Neuronal stem cell (in vitro differentiated cells): ENCODE results near the gene FCHSD2.

ENCODE experiments used
- DNase-seq: peaks from one replicate; pipeline ENCODE4 v3.0.0-alpha.2; 2013; ENCODE audit warnings: low spot score
- H2AFZ ChIP-seq: one replicate; pipeline ENCODE4 v1.6.1; 2013; ENCODE audit warnings: mild to moderate bottlenecking, low read length, inconsistent platforms
- H2AK5ac ChIP-seq: 2 replicates; pipeline ENCODE4 v1.6.1; 2013; ENCODE audit warnings: low read depth, mild to moderate bottlenecking, inconsistent platforms, low read length, moderate library complexity, mixed read lengths
- H2BK120ac ChIP-seq: 2 replicates; pipeline ENCODE4 v1.6.1; 2013; ENCODE audit warnings: low read depth, mild to moderate bottlenecking, inconsistent platforms, low read length, moderate library complexity, mixed read lengths
- H2BK12ac ChIP-seq: one replicate; pipeline ENCODE4 v1.6.1; 2013; ENCODE audit warnings: low read length, inconsistent platforms
- H2BK15ac ChIP-seq: 2 replicates; pipeline ENCODE4 v1.6.1; 2013; ENCODE audit warnings: mild to moderate bottlenecking, low read length, inconsistent platforms, mixed read lengths
- H2BK5ac ChIP-seq: one replicate; pipeline ENCODE4 v1.6.1; 2013; ENCODE audit warnings: inconsistent platforms, mild to moderate bottlenecking, low read length, moderate library complexity
- H3K14ac ChIP-seq: one replicate; pipeline ENCODE4 v1.6.1; 2013; ENCODE audit warnings: low read length, inconsistent platforms
- H3K18ac ChIP-seq: 2 replicates; pipeline ENCODE4 v1.6.1; 2013; ENCODE audit warnings: low read length, inconsistent platforms
- H3K23ac ChIP-seq: 2 replicates; pipeline ENCODE4 v1.6.1; 2013; ENCODE audit warnings: low read depth, mild to moderate bottlenecking, mixed read lengths, low read length, inconsistent platforms; ENCODE audit not compliant: poor library complexity
- H3K27ac ChIP-seq: replicated peaks from 3 replicates; pipeline ENCODE4 v1.5.1; 2013; ENCODE audit warnings: low read length, inconsistent platforms
- H3K27me3 ChIP-seq, 3 experiments: 2 replicates each; pipeline ENCODE4 v1.6.1; 2013; ENCODE audit warnings: low read length in 3 of 3, mild to moderate bottlenecking in 2 of 3, inconsistent platforms in 1 of 3, low read depth in 1 of 3, mixed read lengths in 1 of 3, moderate library complexity in 1 of 3; ENCODE audit not compliant: control insufficient read depth in 3 of 3, insufficient read depth in 3 of 3
- H3K36me3 ChIP-seq, 2 donors: replicated peaks in 1 of 2; 2 replicates each; pipeline ENCODE4 v1.6.1; 2013; ENCODE audit warnings: low read length in 2 of 2; ENCODE audit not compliant: control insufficient read depth in 2 of 2, insufficient read depth in 2 of 2
- H3K4ac ChIP-seq: 2 replicates; pipeline ENCODE4 v1.6.1; 2013; ENCODE audit warnings: inconsistent platforms, mild to moderate bottlenecking, low read length, moderate library complexity
- H3K4me1 ChIP-seq, 2 donors: 1 replicate in 1 of 2; 2 replicates in 1 of 2; pipeline ENCODE4 v1.6.1; 2013; ENCODE audit warnings: low read length in 2 of 2, low read depth in 1 of 2; ENCODE audit not compliant: control insufficient read depth in 2 of 2, insufficient read depth in 1 of 2
- H3K4me2 ChIP-seq: one replicate; pipeline ENCODE4 v1.6.1; 2013; ENCODE audit warnings: mild to moderate bottlenecking, low read length, inconsistent platforms; ENCODE audit not compliant: insufficient read depth, poor library complexity, severe bottlenecking
- H3K4me3 ChIP-seq, 2 donors: 2 replicates each; pipeline ENCODE4 v1.5.1; 2013; ENCODE audit warnings: low read length in 2 of 2, mild to moderate bottlenecking in 2 of 2, inconsistent platforms in 1 of 2, moderate library complexity in 1 of 2
- H3K79me1 ChIP-seq: one replicate; pipeline ENCODE4 v1.6.1; 2013; ENCODE audit warnings: low read depth, mild to moderate bottlenecking, inconsistent platforms, low read length, moderate library complexity
- H3K9ac ChIP-seq: one replicate; pipeline ENCODE4 v1.6.1; 2013; ENCODE audit warnings: mild to moderate bottlenecking, low read depth, low read length, inconsistent platforms; ENCODE audit not compliant: poor library complexity
- H3K9me3 ChIP-seq, 2 donors: replicated peaks in 1 of 2; 2 replicates each; pipeline versions ENCODE3 to v1.6.1; 2013; ENCODE audit warnings: low read length in 2 of 2, mild to moderate bottlenecking in 2 of 2, inconsistent platforms in 1 of 2, low read depth in 1 of 2, mixed read lengths in 1 of 2, moderate library complexity in 1 of 2; ENCODE audit not compliant: control insufficient read depth in 2 of 2, insufficient read depth in 1 of 2
- H4K8ac ChIP-seq: one replicate; pipeline ENCODE4 v1.6.1; 2013; ENCODE audit warnings: low read depth, mild to moderate bottlenecking, inconsistent platforms, low read length, moderate library complexity
- H4K91ac ChIP-seq: one replicate; pipeline ENCODE4 v1.6.1; 2013; ENCODE audit warnings: low read length, low read depth, mild to moderate bottlenecking, inconsistent platforms; ENCODE audit not compliant: poor library complexity
- WGBS, 2 donors: extraction: QIAGEN DNeasy Blood & Tissue Kit; methylation state at CpG; one replicate each; pipeline ENCODE4 v1.1.7; 2013; ENCODE audit warnings: missing lambda C conversion rate in 2 of 2, mixed read lengths in 1 of 2; ENCODE audit not compliant: insufficient read length in 2 of 2, insufficient replicate concordance in 1 of 2; ENCODE audit errors: extremely low coverage in 2 of 2; 5-methylcytosine and 5-hydroxymethylcytosine counted together

The FCHSD2 gene

GRCh38 chr11:72925656-72926055 lies 216.5 kb downstream of the FCHSD2 start:
- Histone ChIP-seq H3K18ac (peak overlapping the region; percentile 7), H2BK120ac (no peak overlapping the region), H3K4me3 (no peak overlapping the region), H3K14ac (peak overlapping the region; percentile 39), H2BK12ac (no peak overlapping the region), H3K27me3 (no peaks in the 10 kb centered on the region), H3K23ac (peak overlapping the region; percentile 55), H3K4ac (no peak overlapping the region), H3K36me3 (peaks cover 0 to 2% of the 10 kb centered on the region in 2 donors), H3K27ac (no peak overlapping the region), H4K91ac (no peak overlapping the region), H2BK5ac (peak overlapping the region; percentile 39), H3K4me2 (no peak overlapping the region), H3K79me1 (no peaks in the 10 kb centered on the region), H3K9ac (no peak overlapping the region), H3K4me1 (no peaks in the 10 kb centered on the region), H2AFZ (no peak overlapping the region), H4K8ac (no peak overlapping the region), H2BK15ac (no peak overlapping the region), H3K9me3 (no peaks in the 10 kb centered on the region), H2AK5ac (peak overlapping the region; percentile 46)
- DNase-seq = no peak
- WGBS, 2 donors = no CpG with 5 or more reads among the region's 9 CpGs

- Histone ChIP-seq H3K9me3 (no peaks in the 10 kb centered on the region), H3K14ac (no peak overlapping the region), H3K4me1 (no peaks in the 10 kb centered on the region), H2BK120ac (no peak overlapping the region), H3K27me3 (no peaks in the 10 kb centered on the region), H4K8ac (no peak overlapping the region), H2AFZ (no peak overlapping the region), H3K27ac (no peak overlapping the region), H3K79me1 (no peaks in the 10 kb centered on the region), H3K9ac (no peak overlapping the region), H2BK12ac (no peak overlapping the region), H3K18ac (no peak overlapping the region), H2BK15ac (no peak overlapping the region), H3K4ac (no peak overlapping the region), H2AK5ac (no peak overlapping the region), H3K23ac (no peak overlapping the region), H4K91ac (no peak overlapping the region), H2BK5ac (no peak overlapping the region), H3K4me3 (no peak overlapping the region), H3K4me2 (no peak overlapping the region), H3K36me3 (peaks cover 2 to 7% of the 10 kb centered on the region in 2 donors)
- WGBS, 2 donors = no CpG with 5 or more reads among the region's 1 CpG
- no peak for DNase-seq
Observed at GRCh38 chr11:72924568-72925190, 217.4 kb downstream of the FCHSD2 start.

GRCh38 chr11:72921028-72921716 lies 220.9 kb downstream of the FCHSD2 start:
- Histone ChIP-seq H3K27me3 (no peaks in the 10 kb centered on the region), H3K4me2 (no peak overlapping the region), H3K9me3 (no peaks in the 10 kb centered on the region), H2AFZ (no peak overlapping the region), H3K23ac (no peak overlapping the region), H2BK15ac (no peak overlapping the region), H3K36me3 (peaks cover under 1 to 7% of the 10 kb centered on the region in 2 donors), H3K4me3 (no peak overlapping the region), H3K4ac (no peak overlapping the region), H3K18ac (no peak overlapping the region), H3K27ac (no peak overlapping the region), H3K9ac (no peak overlapping the region), H4K91ac (no peak overlapping the region), H2BK120ac (no peak overlapping the region), H4K8ac (no peak overlapping the region), H2BK5ac (no peak overlapping the region), H3K14ac (no peak overlapping the region), H2BK12ac (no peak overlapping the region), H2AK5ac (no peak overlapping the region), H3K4me1 (no peaks in the 10 kb centered on the region), H3K79me1 (no peaks in the 10 kb centered on the region)
- WGBS, 2 donors = no CpG with 5 or more reads among the region's 5 CpGs
- no peak for DNase-seq

GRCh38 chr11:72920001-72920400 lies 222.1 kb downstream of the FCHSD2 start:
- no peak overlapping the region for H4K91ac ChIP-seq
- H3K27ac ChIP-seq = no peak overlapping the region
- H2BK5ac ChIP-seq = no peak overlapping the region
- H3K4me1 ChIP-seq = no peaks in the 10 kb centered on the region
- no peaks in the 10 kb centered on the region for H3K9me3 ChIP-seq
- H3K36me3 ChIP-seq = peaks cover 2 to 7% of the 10 kb centered on the region in 2 donors
- H2BK15ac ChIP-seq = no peak overlapping the region
- H3K4ac ChIP-seq = no peak overlapping the region
- no peaks in the 10 kb centered on the region for H3K27me3 ChIP-seq
- no peak overlapping the region for H3K9ac ChIP-seq
- no peaks in the 10 kb centered on the region for H3K79me1 ChIP-seq
- H2BK120ac ChIP-seq = no peak overlapping the region
- no peak overlapping the region for H3K4me2 ChIP-seq
- no peak overlapping the region for H2BK12ac ChIP-seq
- no peak overlapping the region for H3K18ac ChIP-seq
- no peak overlapping the region for H2AK5ac ChIP-seq
- no peak overlapping the region for H4K8ac ChIP-seq
- no peak overlapping the region for H3K14ac ChIP-seq
- H3K4me3 ChIP-seq = no peak overlapping the region
- DNase-seq = no peak
- no peak overlapping the region for H3K23ac ChIP-seq
- H2AFZ ChIP-seq = no peak overlapping the region
